ENCODE data around the gene VAT1.
"Not testable (repeated sequence)": the region's sequence is repeated elsewhere in the genome, so short reads cannot be mapped to it uniquely, and the experiment has no call there.

VAT1 gene

GRCh38 chr17:43010667-43011308, 11.4 kb downstream of the VAT1 start:
- Histone ChIP-seq H3K4me2 (no peak overlapping the region), H3K27ac (no peak overlapping the region), H3K9ac (no peak overlapping the region), H4K20me1 (peaks cover 7% of the 10 kb centered on the region; the same call in 1 of the 2 replicates), H3K9me3 (no peaks in the 10 kb centered on the region), H3K4me3 (no peak overlapping the region), H3K27me3 (no peaks in the 10 kb centered on the region), H3K4me1 (peaks cover 22% of the 10 kb centered on the region), H3K36me3 (peaks cover 42% of the 10 kb centered on the region; the same call in 1 of the 2 replicates)
- TF ChIP-seq Cebpa-rat (IDR thresholded peaks at IDR 0.05) = no peak

GRCh38 chr17:43006639-43007551, 15.3 kb downstream of the VAT1 start, which contains the start of gene IFI35:
Gene IFI35 (plus strand): TSS chr17:43006784. CDS start chr17:43006948, 164 bp downstream.
- peak within 1 kb of the TSS; percentile 68 for H3K4me3 ChIP-seq

DNA sequence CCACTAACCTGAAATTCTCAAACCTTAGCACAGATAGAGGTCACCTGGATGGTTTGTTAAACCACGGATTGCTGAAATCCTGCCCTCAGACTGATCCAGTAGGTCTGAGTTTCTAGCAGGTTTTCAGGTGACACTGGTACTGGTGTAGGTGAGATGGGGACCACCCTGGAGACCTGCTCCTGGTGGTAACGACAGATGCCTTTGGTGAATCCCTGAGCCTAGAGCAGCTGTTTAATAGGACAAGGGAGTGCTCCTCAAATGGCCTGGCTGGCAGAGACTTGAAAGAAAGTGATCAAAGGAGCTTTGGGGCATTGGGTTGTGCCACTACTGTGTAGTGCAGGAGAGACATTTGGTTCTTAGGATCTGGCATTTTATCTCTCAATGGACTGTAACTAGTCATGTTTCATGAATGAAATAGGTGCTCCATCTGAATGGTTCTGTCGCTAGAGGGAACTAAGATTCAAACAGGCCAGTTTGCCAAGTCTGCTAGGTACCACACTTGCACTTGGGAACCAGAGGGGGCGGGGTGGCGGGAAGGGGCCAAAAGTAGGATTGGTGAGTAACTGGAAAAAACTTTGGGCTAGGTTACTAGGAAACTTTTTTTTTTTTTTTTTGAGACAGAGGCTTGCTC, 18.5 kb downstream of the VAT1 start:
- peaks cover 66% of the 10 kb centered on the region for H3K36me3 ChIP-seq
- no peaks in the 10 kb centered on the region for H3K9me3 ChIP-seq
- no peaks in the 10 kb centered on the region for H3K27me3 ChIP-seq

More at GRCh38 chr17:43006639-43007551, 15.3 kb downstream of the VAT1 start, which contains the start of gene IFI35:
- H3K36me3 ChIP-seq = peaks cover 40% of the 10 kb centered on the region
- peaks cover 24% of the 10 kb centered on the region for H4K20me1 ChIP-seq
- H3K27me3 ChIP-seq = no peaks in the 10 kb centered on the region
- no peaks in the 10 kb centered on the region for H3K9me3 ChIP-seq
- no peak for TF ChIP-seq Cebpa-rat (IDR thresholded peaks at IDR 0.05)
- H3K4me2 ChIP-seq = peak within 1 kb of the TSS; percentile 98
- peaks cover 12% of the 10 kb centered on the region for H3K4me1 ChIP-seq
- H3K9ac ChIP-seq = peak within 1 kb of the TSS; percentile 85
- H3K27ac ChIP-seq = peak within 1 kb of the TSS; percentile 88

DNA sequence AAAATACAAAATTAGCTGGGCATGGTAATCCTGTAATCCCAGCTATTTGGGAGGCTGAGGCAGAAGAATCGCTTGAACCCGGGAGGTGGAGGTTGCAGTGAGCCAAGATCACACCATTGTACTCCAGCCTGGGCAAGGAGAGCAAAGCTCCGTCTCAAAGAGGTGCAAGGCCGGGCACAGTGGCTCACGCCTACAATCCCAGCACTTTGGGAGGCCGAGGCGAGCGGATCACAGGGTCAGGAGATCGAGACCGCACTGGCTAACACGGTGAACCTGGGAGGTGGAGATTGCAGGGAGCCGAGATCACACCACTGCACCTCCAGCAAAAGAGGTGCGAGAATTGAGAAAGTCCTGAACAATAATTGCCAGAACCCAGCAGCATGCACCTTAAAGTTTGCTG, 21.3 kb downstream of the VAT1 start:
- Histone ChIP-seq H4K20me1 (peaks cover 56% of the 10 kb centered on the region), H3K36me3 (peaks cover 62% of the 10 kb centered on the region), H3K4me1 (peaks cover 25% of the 10 kb centered on the region), H3K9ac (peak overlapping the region; percentile 34; the same call in 1 of the 2 replicates)
- H3K27ac ChIP-seq, H3K27me3 ChIP-seq, H3K4me2 ChIP-seq, H3K9me3 ChIP-seq, H3K4me3 ChIP-seq: not testable (repeated sequence)

More for the DNA sequence above, 18.5 kb downstream of the VAT1 start:
- no peak overlapping the region for H3K9ac ChIP-seq
- no peak for TF ChIP-seq Cebpa-rat (IDR thresholded peaks at IDR 0.05)
- no peak overlapping the region for H3K27ac ChIP-seq
- peaks cover 25% of the 10 kb centered on the region for H3K4me1 ChIP-seq
- no peak overlapping the region for H3K4me3 ChIP-seq
- H3K4me2 ChIP-seq = no peak overlapping the region
- peaks cover 54% of the 10 kb centered on the region for H4K20me1 ChIP-seq

DNA sequence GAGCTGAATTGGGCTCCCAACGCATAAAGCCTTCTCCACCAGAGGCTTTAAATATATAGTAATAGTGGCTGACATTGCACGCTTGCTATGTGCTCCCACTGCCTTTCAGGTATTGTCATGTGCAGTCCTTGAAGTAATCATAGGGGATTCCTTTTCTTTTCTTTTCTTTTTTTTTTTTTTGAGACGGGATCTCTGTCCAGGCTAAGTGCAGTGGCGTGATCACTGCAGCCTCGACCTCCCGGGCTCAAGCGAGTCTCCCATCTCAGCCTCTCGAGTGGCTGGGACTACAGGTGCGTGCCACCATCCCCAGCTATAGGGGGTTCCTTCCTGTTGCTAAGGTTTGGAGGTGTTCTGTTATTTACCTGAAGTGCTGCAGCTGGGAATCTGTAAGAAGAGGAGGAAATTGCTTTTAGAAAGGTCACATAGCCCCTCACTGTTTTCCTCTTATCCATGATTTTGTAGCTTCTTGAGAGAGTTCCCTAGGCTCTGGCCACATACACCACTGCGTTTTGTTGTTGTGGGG, 23.1 kb downstream of the VAT1 start:
- Histone ChIP-seq H4K20me1 (peaks cover 54% of the 10 kb centered on the region), H3K4me2 (peak overlapping the region; percentile 93), H3K27ac (peak overlapping the region; percentile 94), H3K9me3 (no peaks in the 10 kb centered on the region), H3K4me1 (peaks cover 25% of the 10 kb centered on the region), H3K9ac (peak overlapping the region; percentile 99), H3K4me3 (peak overlapping the region; percentile 94), H3K27me3 (no peaks in the 10 kb centered on the region), H3K36me3 (peaks cover 66% of the 10 kb centered on the region)
- TF ChIP-seq Cebpa-rat (IDR thresholded peaks at IDR 0.05) = no peak

DNA sequence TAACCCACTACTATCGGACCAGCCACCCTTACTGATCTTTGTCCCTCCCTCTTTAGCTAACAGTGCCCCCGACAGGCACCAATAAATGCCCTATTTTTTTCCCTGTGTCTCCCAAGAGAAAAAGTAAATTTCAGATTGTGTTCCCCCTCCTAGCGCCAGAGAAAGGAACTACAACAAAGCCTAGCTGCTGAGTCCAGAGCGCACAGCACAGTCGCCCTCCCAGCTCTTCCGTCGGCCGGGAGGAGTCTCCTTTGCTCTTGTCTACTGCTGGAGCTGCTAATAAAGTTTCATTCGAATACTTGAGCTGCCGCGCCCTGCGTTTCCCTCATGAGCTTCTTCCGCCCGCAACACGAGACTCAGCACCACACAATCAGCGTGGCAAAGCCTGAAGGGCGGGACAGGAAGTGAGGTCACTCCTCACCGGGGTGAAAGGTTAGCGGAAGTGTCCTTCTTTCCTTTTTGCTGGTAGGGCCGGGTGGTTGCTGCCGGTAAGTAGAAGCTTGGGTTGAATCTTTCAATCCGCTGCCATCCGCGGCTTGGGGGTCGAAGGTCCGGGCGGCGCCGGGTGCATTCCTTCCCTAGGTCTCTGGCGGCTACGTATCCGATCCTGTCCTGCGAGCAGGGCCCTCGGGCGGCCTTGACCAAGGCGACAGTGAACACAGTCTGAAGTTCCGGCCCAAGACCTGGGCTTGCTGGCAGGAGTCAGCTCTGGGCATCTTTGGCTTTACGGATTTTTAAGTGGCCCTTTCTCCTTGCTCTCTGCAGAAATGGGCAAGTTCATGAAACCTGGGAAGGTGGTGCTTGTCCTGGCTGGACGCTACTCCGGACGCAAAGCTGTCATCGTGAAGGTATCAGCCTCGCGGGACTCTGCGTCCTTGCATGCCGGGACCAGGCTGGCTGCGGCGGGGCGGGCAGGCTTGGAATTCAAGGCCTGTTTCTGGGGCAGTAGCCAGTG, 23.9 kb downstream of the VAT1 start, which contains the start of gene RPL27:
Gene RPL27, plus strand, starts transcription at position 436 of the 955 bp plus-strand sequence. Its CDS starts 332 bp downstream, at position 768.
- peaks cover 25% of the 10 kb centered on the region for H3K4me1 ChIP-seq
- H3K4me2 ChIP-seq = peak within 1 kb of the TSS; percentile 93
- no peaks in the 10 kb centered on the region for H3K9me3 ChIP-seq
- H4K20me1 ChIP-seq = peaks cover 46% of the 10 kb centered on the region
- peak within 1 kb of the TSS; percentile 99 for H3K9ac ChIP-seq
- no peaks in the 10 kb centered on the region for H3K27me3 ChIP-seq
- peak within 1 kb of the TSS; percentile 94 for H3K4me3 ChIP-seq
- peak within 1 kb of the TSS; percentile 94 for H3K27ac ChIP-seq
- TF ChIP-seq Cebpa-rat (IDR thresholded peaks at IDR 0.05) = no peak
- peaks cover 66% of the 10 kb centered on the region for H3K36me3 ChIP-seq

DNA sequence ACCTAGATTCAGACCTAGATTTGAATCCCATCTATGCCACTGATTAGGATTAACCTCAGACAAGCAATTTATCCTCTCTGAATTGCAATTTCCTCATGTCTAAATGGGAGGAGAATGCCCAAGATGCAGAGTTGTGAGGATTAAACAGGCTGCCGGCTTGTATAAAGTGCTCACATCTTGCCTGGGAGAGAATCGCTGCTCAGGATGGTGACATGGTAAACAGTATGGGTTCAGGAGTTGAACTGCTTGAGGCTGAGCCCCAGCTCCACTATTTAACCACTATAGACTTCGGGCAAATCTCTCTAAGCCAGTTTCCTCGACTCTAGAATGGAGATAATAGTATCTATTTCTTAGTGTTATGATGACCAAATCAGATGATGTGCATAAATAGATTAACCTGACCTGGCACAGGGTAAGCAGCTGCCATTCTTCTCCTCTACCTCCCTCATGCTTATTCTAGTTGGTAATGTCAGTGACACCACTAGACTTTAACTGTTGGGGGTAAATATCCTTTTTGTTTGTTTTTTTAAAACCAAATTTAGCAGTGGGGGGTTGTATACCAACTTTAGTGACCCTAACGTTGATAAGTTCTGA, 24.7 kb downstream of the VAT1 start:
- Histone ChIP-seq H3K4me3 (peak overlapping the region; percentile 57), H4K20me1 (peaks cover 38% of the 10 kb centered on the region), H3K36me3 (peaks cover 66% of the 10 kb centered on the region), H3K9me3 (no peaks in the 10 kb centered on the region), H3K27ac (peak overlapping the region; percentile 59), H3K4me1 (peaks cover 25% of the 10 kb centered on the region), H3K9ac (peak overlapping the region; percentile 71; the same call in 1 of the 2 replicates), H3K27me3 (no peaks in the 10 kb centered on the region), H3K4me2 (peak overlapping the region; percentile 79)
- TF ChIP-seq Cebpa-rat (IDR thresholded peaks at IDR 0.05) = no peak

- H3K9me3 ChIP-seq, H3K4me3 ChIP-seq, H3K9ac ChIP-seq, H3K4me2 ChIP-seq, H3K27ac ChIP-seq, H3K27me3 ChIP-seq: not testable (repeated sequence)
- Histone ChIP-seq H4K20me1 (peaks cover 13% of the 10 kb centered on the region), H3K4me1 (peaks cover 26% of the 10 kb centered on the region), H3K36me3 (peaks cover 68% of the 10 kb centered on the region)
Observed at GRCh38 chr17:42993913-42994312, 28.3 kb downstream of the VAT1 start.
